Activated T-cell treated with anti-CD3 and anti-CD28 coated beads, Interleukin-2, amount 50 U/mL, for 48 hours (primary cell): ENCODE measurements around the gene RGS6.

ENCODE experiments used
- DNase-seq, 2 experiments: peaks; one replicate each; pipeline ENCODE4 v3.0.0-alpha.2; 2020

Gene RGS6

GRCh38 chr14:72418806-72419205 lies 486.6 kb downstream of the RGS6 start:
- DNase-seq: no peak

DNA sequence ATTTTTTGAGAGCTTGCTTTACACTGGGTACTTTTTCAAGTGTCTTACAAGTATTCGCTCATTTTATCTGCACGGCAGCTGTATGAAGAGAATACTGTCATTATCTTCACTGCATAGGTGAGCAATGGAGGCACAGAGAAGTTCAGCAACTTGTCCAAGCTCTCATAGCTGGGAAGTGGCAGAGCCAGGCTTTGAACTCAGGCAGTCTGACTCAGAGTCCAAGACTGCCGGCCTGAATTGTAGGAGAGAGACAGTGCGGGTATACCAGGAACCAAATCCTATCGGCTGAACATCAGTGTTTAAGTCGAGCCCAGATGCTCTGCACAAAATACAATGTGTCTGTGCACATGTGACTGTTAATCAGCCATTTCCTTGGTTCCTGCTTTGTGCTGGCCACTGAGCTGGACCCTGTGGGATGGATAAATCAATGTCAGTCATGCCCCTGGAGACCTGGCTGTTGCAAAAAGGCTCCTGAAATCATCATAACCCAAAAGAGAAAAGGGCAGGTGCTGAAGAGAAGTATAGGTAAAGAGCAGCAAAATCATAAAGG lies 487.1 kb downstream of the RGS6 start:
- DNase-seq: no peak

DNA sequence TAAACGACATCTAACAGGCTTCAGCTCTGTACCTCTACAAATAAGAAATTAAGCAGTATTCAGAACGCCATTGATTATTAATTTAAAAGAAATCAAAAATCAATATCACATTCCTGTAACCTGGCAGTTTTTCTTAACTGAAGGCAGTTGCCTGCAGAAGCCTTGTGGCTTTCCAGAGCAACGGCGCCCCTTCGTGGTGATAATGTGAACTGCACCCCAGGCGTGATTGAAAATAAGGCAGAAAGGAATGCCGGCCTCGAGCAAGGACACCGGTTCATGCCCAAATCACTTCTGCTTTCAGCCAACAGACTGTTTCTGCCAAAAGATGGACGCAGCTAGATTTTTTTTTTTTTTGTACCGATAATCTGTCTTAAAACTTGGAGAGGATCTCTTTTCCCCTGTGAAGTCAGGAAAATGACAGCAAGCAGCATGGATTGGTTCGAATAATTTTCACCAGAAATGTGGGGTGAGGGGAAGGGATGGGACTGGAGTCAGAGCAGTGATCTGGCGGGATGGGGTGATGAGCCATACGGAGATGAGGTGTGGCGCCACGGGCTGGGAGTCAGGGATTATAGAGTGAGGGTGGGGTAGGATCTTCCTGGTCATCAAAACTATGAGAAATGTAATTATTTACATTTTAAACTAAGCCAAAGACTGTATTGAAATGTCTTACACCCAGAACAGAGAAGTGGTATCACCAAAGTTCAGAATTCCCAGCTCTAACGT lies 488.7 kb downstream of the RGS6 start:
- DNase-seq: peak; percentile 88 to 94

DNA sequence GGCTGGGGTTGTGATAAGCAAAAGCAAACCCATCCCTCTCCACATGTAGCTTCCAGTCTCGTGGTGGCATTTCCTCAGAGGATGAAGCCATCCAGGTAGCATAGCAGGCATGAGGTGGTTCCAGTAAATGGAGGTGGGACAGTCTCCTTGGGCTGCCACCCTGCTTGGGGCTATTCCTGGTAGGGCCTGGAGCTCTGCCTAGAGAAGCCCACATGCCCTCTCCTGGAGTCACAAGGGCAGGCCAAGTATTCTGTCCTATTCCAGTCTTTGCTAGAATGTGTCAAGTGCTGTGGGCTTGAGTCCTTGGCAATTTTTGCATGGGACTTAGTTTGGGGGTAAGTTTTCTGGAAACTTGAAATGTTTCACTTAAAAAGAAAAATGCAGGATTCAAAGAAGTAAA lies 491.7 kb downstream of the RGS6 start:
- DNase-seq: no peak

DNA sequence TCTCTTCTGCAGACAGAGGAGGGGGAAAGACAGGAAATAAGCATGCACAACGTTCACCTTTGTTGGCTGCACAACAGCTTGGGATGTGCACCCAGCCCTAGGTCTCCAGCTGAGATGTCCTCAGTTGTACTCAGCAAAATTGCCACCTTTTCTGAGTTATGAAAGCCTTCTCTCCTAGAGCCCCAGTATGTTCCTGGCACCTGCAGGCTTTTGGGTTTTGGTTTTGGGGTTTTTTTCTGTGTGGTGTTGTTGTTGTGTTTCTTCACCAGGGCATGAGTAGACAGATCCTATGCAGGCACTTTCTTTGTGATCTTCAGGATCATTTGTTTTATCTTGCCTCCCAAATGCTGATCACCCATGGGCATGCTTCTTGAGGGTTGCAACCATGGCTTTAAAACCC lies 498.2 kb downstream of the RGS6 start:
- no peak for DNase-seq

DNA sequence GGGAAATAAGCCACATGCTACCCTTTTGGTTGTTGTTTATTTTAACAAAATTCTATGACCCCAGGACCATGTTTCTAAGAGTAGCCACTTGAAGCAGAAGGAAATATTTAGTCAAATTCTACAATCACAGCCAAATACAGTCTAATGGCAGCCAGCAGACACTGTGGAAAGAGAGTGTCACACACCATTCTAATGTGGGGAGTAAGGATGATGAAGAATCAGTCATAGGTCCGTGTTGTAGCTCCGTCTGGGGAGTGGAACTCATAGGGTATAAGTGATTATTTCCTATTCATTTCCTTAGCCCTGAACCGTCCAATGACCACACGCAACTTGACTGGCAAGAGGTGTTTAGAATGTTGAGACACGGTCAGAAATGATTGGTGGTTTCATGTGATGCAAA lies 500.5 kb downstream of the RGS6 start:
- DNase-seq: no peak

- DNase-seq: no peak
These were observed 501.3 kb downstream of the RGS6 start for GRCh38 chr14:72433511-72433910.

- no peak for DNase-seq
These were observed 502.6 kb downstream of the RGS6 start for GRCh38 chr14:72434856-72435255.

GRCh38 chr14:72439707-72440106 lies 507.5 kb downstream of the RGS6 start:
- peak in 1 of 2 experiments; percentile 41 for DNase-seq

DNA sequence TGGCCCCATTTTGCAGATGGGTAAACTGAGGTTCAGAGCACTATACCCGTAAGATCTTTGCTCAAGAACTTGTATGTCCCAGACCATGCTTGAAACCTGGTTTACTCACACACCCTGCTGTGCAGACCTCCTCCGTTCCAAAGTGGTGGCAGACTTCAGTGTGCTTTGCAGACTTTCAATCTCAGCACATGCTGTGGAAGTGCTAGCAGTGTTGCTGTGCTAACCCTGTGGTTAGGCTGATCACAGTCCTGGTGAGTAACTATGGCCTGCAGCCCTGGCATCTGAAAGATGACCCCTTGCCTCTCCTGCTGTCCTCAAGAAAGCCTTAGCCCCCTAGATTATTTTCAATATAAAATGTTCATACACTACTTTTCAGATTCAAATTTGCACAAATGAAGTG lies 511.0 kb downstream of the RGS6 start:
- no peak for DNase-seq

- DNase-seq: peak; percentile 54 to 60
These were observed 511.8 kb downstream of the RGS6 start for GRCh38 chr14:72443991-72444441.

GRCh38 chr14:72444701-72445100 lies 512.5 kb downstream of the RGS6 start:
- DNase-seq: no peak

- DNase-seq: no peak
These were observed 516.0 kb downstream of the RGS6 start for GRCh38 chr14:72448212-72448611.

DNA sequence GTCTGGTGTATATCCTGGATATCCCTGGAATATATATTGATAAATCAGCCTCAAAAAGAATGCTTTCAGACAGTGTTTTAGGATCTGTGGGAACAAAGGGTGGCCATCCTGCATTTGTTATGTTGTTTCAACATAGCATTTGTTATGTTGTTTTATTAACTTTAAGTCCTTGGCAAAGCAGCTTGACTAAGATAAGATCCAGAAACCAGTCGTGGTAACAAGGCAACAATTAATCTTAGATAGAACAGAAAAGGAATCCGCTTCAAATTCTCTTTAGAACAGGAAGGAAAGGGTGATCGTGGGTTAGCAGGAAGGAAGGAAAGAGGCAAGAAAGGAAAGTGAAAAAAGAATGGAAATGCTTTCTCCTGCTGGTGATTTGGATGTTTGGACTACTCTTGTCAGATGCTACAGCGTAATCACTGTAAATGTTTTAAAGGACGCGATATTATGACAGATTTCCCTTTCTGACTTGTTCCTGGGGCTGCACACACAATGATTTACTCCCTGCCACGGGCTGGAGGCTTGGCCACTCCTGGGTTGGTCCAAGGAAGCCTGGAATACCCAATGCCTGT lies 518.3 kb downstream of the RGS6 start:
- no peak for DNase-seq

- DNase-seq: peak; percentile 59 to 63
These were observed 519.1 kb downstream of the RGS6 start for GRCh38 chr14:72451054-72451972.

DNA sequence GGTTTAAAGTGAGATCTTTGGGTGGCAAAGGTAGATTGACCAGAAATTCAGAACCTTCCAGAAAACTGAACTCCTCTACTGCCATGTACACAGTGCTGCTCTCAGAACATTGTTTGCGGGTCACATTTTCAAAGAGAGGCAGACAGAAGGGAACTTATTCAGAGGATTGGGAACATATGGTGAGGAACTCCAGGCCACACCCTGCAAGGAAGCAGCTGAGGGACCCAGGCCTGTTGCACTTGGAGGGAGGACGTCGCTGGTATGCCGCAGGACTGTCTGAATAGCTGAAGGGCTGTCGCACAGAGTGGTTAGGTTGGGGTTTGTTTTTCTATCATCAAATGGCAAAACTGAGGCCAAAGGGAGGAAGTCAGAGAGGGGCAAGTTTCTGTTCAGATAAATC lies 520.5 kb downstream of the RGS6 start:
- no peak for DNase-seq

DNA sequence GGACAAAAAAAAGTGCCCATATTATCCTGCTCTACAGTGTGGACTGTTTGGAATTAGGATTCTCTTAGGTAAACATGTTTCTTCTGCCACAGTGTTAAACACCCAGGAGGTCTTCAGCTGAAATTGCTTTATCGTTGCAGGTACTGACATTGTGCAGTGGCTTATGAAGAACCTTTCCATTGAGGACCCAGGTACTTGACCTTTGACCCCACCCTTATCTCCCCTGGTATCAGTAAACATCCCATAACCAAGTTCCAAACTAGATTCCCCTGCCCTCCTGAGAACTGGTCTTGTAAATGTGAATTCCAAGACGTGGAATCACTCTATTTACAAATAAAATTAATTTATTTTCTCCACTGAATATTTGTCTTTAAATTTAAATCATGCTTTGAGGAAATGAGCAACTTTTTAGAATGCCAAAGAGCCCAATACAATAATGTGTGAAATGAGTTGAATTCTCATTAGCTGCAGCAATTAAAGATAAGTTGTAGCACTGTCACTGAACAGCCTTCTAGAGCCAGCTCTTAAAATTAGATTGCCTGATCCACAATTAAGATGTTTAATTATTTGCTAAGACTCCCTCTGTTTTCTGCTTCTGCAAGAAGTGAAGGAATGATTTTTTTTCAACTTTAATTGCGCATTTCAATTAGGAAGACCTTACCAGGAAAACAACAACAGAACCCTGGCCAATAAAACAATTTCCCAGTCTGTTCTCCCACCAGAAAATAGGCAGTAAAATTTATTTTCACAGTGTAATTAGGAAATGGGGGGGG lies 522.3 kb downstream of the RGS6 start:
- DNase-seq: no peak

DNA sequence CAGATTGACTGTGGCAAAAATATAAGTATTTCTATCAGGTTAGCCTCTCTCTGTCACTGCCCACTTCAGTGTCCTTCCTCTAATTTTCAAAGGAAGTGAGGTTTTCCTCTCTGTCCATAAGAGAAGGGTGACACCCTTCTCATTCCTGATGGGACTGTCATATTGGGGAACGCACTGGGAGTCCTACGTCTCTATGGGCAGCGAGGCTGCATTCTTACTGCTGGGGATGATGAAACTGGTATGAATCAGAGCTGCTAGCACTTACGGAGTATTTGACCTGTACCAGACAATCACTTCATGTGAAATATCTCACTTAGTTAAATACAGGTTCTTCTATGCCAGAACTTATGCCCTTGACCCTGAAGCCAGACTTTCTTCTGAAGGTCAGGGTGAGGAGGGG lies 525.4 kb downstream of the RGS6 start:
- no peak for DNase-seq

GRCh38 chr14:72462056-72462455 lies 529.8 kb downstream of the RGS6 start:
- no peak for DNase-seq

- no peak for DNase-seq
These were observed 531.1 kb downstream of the RGS6 start for GRCh38 chr14:72463291-72463866.

DNA sequence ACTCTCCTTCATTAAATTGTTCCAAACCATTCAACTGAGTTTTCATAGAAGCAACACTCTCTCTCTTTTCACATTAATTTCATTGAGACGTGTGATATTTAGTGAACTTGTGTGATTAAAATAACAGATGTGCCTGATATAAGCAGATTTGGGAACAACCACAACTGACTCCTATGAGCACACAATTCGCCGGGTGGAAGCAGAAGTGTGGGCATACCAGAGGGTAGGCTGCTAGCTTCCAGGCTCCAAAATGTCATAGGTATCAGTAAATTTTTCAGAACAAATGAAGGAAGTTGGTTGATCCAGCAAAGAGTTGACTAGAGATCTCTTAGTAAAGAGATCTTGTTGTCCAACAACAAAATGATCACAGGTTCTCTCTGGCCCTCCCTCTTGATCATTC lies 532.0 kb downstream of the RGS6 start:
- no peak for DNase-seq

GRCh38 chr14:72466325-72466724 lies 534.1 kb downstream of the RGS6 start:
- DNase-seq: no peak
